WERI-Rb-1 (cell line): ENCODE data around the gene SHB.

Source experiments
- DNase-seq: peaks from one replicate; pipeline ENCODE4 v3.0.0-alpha.2; 2020
- H3K27ac ChIP-seq: fragments of 250-450 bp; sonication (Bioruptor Pico); 2 replicates; pipeline ENCODE4 v1.5.1; 2020; ENCODE audit warnings: mild to moderate bottlenecking, moderate library complexity
- H3K27me3 ChIP-seq: fragments of 250-450 bp; sonication (Bioruptor Pico); 2 replicates; pipeline ENCODE4 v1.5.1; 2021; ENCODE audit warnings: mild to moderate bottlenecking, low read depth, moderate library complexity; ENCODE audit not compliant: insufficient read depth, severe bottlenecking
- H3K36me3 ChIP-seq: fragments of 250-450 bp; sonication (Bioruptor Pico); 2 replicates; pipeline ENCODE4 v1.5.1; 2020; ENCODE audit warnings: mild to moderate bottlenecking, moderate library complexity
- H3K4me3 ChIP-seq: 2 replicates; pipeline ENCODE4 v1.5.1; 2011; ENCODE audit warnings: low read depth, mild to moderate bottlenecking, control low read depth, low read length
- H3K9me3 ChIP-seq: fragments of 250-450 bp; sonication (Bioruptor Pico); 2 replicates; pipeline ENCODE4 v1.5.1; 2021; ENCODE audit warnings: mild to moderate bottlenecking, moderate library complexity; ENCODE audit not compliant: severe bottlenecking
- CTCF ChIP-seq: IDR thresholded peaks from 2 replicates; pipeline ENCODE4 v1.5.1; 2011; ENCODE audit warnings: low read depth, mild to moderate bottlenecking, control low read depth, inconsistent platforms, low read length

SHB gene

DNA sequence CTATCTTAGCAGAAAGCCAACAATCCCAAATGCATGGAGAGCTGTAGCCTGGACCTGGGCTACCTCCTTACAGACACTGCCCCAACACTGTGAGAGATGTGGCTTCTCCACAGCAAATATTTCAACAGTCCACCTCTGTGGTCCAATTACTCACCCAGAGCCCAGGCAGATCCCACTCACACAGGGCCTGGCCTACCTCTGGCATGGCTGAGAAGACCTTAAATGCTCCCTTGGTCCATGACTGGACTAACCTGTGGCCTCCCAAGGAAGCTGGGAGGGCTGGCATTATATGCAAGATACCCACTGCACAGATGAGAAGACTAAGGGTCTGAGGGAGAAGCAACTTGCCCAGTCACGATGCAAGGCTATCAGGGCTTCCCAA lies 142.3 kb downstream of the SHB start:
- no peak for TF ChIP-seq CTCF
- DNase-seq, result no peak
- H3K27ac ChIP-seq, result no peak overlapping the region
- no peaks in the 10 kb centered on the region for H3K27me3 ChIP-seq
- no peaks in the 10 kb centered on the region for H3K9me3 ChIP-seq
- peaks cover 41% of the 10 kb centered on the region for H3K36me3 ChIP-seq
- no peak overlapping the region for H3K4me3 ChIP-seq

- H3K9me3 ChIP-seq, result no peaks in the 10 kb centered on the region
- TF ChIP-seq CTCF, result no peak
- no peak overlapping the region for H3K27ac ChIP-seq
- no peaks in the 10 kb centered on the region for H3K27me3 ChIP-seq
- H3K36me3 ChIP-seq, result peaks cover 43% of the 10 kb centered on the region
- no peak for DNase-seq
- H3K4me3 ChIP-seq, result no peak overlapping the region
These were observed 143.0 kb downstream of the SHB start for GRCh38 chr9:37925786-37926736.

GRCh38 chr9:37925006-37925405 lies 144.0 kb downstream of the SHB start:
- Histone ChIP-seq H3K36me3 (peaks cover 50% of the 10 kb centered on the region), H3K27ac (no peak overlapping the region)
- no peak for TF ChIP-seq CTCF

GRCh38 chr9:37924538-37924937 lies 144.5 kb downstream of the SHB start:
- Histone ChIP-seq H3K9me3 (no peaks in the 10 kb centered on the region), H3K27me3 (no peaks in the 10 kb centered on the region), H3K4me3 (no peak overlapping the region), H3K27ac (no peak overlapping the region), H3K36me3 (peaks cover 50% of the 10 kb centered on the region)
- no peak for DNase-seq
- no peak for TF ChIP-seq CTCF

More at GRCh38 chr9:37925006-37925405, 144.0 kb downstream of the SHB start:
- Histone ChIP-seq H3K4me3 (no peak overlapping the region), H3K27me3 (no peaks in the 10 kb centered on the region), H3K9me3 (no peaks in the 10 kb centered on the region)
- no peak for DNase-seq

- Histone ChIP-seq H3K27ac (no peak overlapping the region), H3K4me3 (no peak overlapping the region), H3K27me3 (no peaks in the 10 kb centered on the region), H3K36me3 (peaks cover 48% of the 10 kb centered on the region), H3K9me3 (no peaks in the 10 kb centered on the region)
- DNase-seq, result no peak
- no peak for TF ChIP-seq CTCF
These were observed 145.1 kb downstream of the SHB start for GRCh38 chr9:37923796-37924427.
